ENCODE data around the gene CD274.
"Not testable (repeated sequence)": the region's sequence is repeated elsewhere in the genome, so short reads cannot be mapped to it uniquely, and the experiment has no call there.

CD274 gene

GRCh38 chr9:5438301-5439162, 11.8 kb upstream of the CD274 start:
- no peak for DNase-seq

GRCh38 chr9:5440426-5440825, 9.9 kb upstream of the CD274 start:
- no peak for DNase-seq

- DNase-seq = no peak
Measured at GRCh38 chr9:5441043-5441442, 9.3 kb upstream of the CD274 start.

GRCh38 chr9:5442400-5443011, 7.8 kb upstream of the CD274 start:
- peak; percentile 10 for DNase-seq

GRCh38 chr9:5443850-5444249, 6.5 kb upstream of the CD274 start:
- DNase-seq = no peak

- DNase-seq = not testable (repeated sequence)
Measured at GRCh38 chr9:5445096-5445495, 5.2 kb upstream of the CD274 start.

- no peak for DNase-seq
Measured at GRCh38 chr9:5445886-5446285, 4.5 kb upstream of the CD274 start.

- no peak for DNase-seq
Measured at GRCh38 chr9:5446451-5447236, 3.7 kb upstream of the CD274 start.

GRCh38 chr9:5447337-5447736, 3.0 kb upstream of the CD274 start:
- no peak for DNase-seq

- no peak for DNase-seq
Measured at GRCh38 chr9:5448016-5448415, 2.3 kb upstream of the CD274 start.

- no peak for DNase-seq
Measured at GRCh38 chr9:5448461-5449435, 1.6 kb upstream of the CD274 start.

GRCh38 chr9:5449521-5450358, 602 bp upstream of the CD274 start:
- DNase-seq = no peak

- no peak for DNase-seq
Measured at GRCh38 chr9:5452286-5452609, 1.9 kb downstream of the CD274 start.

GRCh38 chr9:5453004-5453403, 2.7 kb downstream of the CD274 start:
- no peak for DNase-seq

- no peak for DNase-seq
Measured at GRCh38 chr9:5453673-5454072, 3.3 kb downstream of the CD274 start.

GRCh38 chr9:5455181-5455580, 4.8 kb downstream of the CD274 start:
- no peak for DNase-seq

GRCh38 chr9:5459289-5459829, 9.0 kb downstream of the CD274 start:
- no peak for DNase-seq

- no peak for DNase-seq
Measured at GRCh38 chr9:5460157-5460556, 9.8 kb downstream of the CD274 start.

GRCh38 chr9:5464831-5465330, 14.5 kb downstream of the CD274 start:
- DNase-seq = not testable (repeated sequence)

GRCh38 chr9:5466005-5466404, 15.7 kb downstream of the CD274 start:
- DNase-seq = no peak

GRCh38 chr9:5466766-5467165, 16.4 kb downstream of the CD274 start:
- DNase-seq = no peak

All from GF-D8 (cell line).